ENCODE data around the gene EGLN2.
A peak's percentile ranks its signal among the peaks of the same experiment; 100 is the strongest.
"Not testable (repeated sequence)": the region's sequence is repeated elsewhere in the genome, so short reads cannot be mapped to it uniquely, and the experiment has no call there.

Gene EGLN2

DNA sequence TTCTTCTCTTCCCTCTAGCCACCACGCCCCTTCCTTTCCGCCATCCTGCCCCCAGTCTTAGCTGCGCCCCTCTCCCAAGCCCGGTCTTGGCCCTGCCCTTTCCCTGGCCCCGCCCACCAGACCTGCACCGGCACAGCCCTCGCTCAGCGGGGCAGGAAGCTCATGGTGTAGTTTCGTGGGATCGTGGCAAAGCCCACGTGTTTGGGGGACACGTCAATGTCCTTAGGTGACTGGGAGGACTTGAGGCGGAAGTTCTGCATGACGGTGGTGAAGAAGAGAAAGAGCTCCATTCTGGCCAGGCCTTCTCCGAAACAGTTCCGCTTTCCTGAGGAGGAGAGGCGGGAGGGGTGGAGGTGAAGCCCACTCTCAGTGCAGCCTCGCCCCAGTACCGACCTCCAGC lies 44.7 kb downstream of the EGLN2 start:
- H3K36me3 ChIP-seq (ENCODE audit: control insufficient read depth in 2 of 2, insufficient read depth in 1 of 2, low read length in 2 of 2); H3K4me3 ChIP-seq (ENCODE audit: low read depth, low read length); POLR2A ChIA-PET; H3K9me3 ChIP-seq (ENCODE audit: control insufficient read depth, insufficient read depth, low read depth, low read length); H3K4me1 ChIP-seq (ENCODE audit: control insufficient read depth, insufficient read depth, low read length); CTCF ChIA-PET; H3K27ac ChIP-seq (ENCODE audit: extremely low read depth, low read depth, low read length): not testable (repeated sequence)
- peak; percentile 66 for TF ChIP-seq KLF1 (tag by site-specific recombination; IDR thresholded peaks at IDR 0.05)

- H3K36me3 ChIP-seq (ENCODE audit: control insufficient read depth in 2 of 2, insufficient read depth in 1 of 2, low read length in 2 of 2); H3K4me1 ChIP-seq (ENCODE audit: control insufficient read depth, insufficient read depth, low read length); H3K9me3 ChIP-seq (ENCODE audit: control insufficient read depth, insufficient read depth, low read depth, low read length); H3K27ac ChIP-seq (ENCODE audit: extremely low read depth, low read depth, low read length); CTCF ChIA-PET; POLR2A ChIA-PET; H3K4me3 ChIP-seq (ENCODE audit: low read depth, low read length): not testable (repeated sequence)
- peak; percentile 55 for TF ChIP-seq SCRT2 (tag by site-specific recombination; IDR thresholded peaks at IDR 0.05)
These were observed 47.7 kb downstream of the EGLN2 start for GRCh38 chr19:40846722-40847121.

DNA sequence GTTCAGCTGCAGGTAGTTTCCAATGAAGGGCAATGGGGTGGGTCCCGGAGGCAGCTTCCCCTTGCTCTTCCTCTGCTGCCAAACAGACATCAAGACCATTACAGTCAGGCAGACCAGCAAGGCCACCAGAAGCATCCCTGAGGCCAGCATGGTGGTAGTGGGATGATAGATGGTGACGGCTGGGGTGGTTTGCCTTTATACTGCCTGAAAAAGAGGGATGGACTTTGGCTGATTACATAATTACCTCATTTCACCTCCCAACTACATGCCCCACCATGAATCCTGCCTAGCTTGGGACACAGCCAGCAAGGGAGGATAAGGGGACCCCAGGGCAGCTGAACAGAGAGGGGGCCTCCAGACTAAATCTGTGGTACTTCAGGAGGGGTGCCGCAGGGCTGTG lies 51.3 kb downstream of the EGLN2 start, which contains the start of gene CYP2A6:
CYP2A6 (minus strand) TSS at position 171 of the 400 bp plus-strand sequence; CDS start at position 150, 21 bp downstream.
- H3K9me3 ChIP-seq (ENCODE audit: control insufficient read depth, insufficient read depth, low read depth, low read length); H3K27ac ChIP-seq (ENCODE audit: extremely low read depth, low read depth, low read length); H3K36me3 ChIP-seq (ENCODE audit: control insufficient read depth in 2 of 2, insufficient read depth in 1 of 2, low read length in 2 of 2); H3K4me1 ChIP-seq (ENCODE audit: control insufficient read depth, insufficient read depth, low read length); POLR2A ChIA-PET; H3K4me3 ChIP-seq (ENCODE audit: low read depth, low read length): not testable (repeated sequence)
- CTCF ChIA-PET, result interaction anchor here (0.6 to 1.1 kb wide), 2 partner anchors 44 to 124 kb away, joined by 3 to 4 read pairs; no protein-coding TSS in a partner anchor

GRCh38 chr19:40852467-40853152 lies 53.6 kb downstream of the EGLN2 start:
- POLR2A ChIA-PET; CTCF ChIA-PET; H3K4me1 ChIP-seq (ENCODE audit: control insufficient read depth, insufficient read depth, low read length); H3K4me3 ChIP-seq (ENCODE audit: low read depth, low read length); H3K36me3 ChIP-seq (ENCODE audit: control insufficient read depth in 2 of 2, insufficient read depth in 1 of 2, low read length in 2 of 2); H3K9me3 ChIP-seq (ENCODE audit: control insufficient read depth, insufficient read depth, low read depth, low read length); H3K27ac ChIP-seq (ENCODE audit: extremely low read depth, low read depth, low read length): not testable (repeated sequence)
- TF ChIP-seq SCRT2 (tag by site-specific recombination; IDR thresholded peaks at IDR 0.05), result peak; percentile 53
